Ishikawa (cell line): ENCODE data around the gene CABP4.

Experiments
- CEBPB ChIP-seq: IDR thresholded peaks from 2 replicates; pipeline ENCODE4 v1.6.1; 2012
- CREB1 ChIP-seq: IDR thresholded peaks from 2 replicates; pipeline ENCODE4 v1.6.1; 2012; ENCODE audit warnings: low read depth
- EGR1 ChIP-seq: IDR thresholded peaks from 2 replicates; pipeline ENCODE4 v1.6.1; 2012
- EP300 ChIP-seq: IDR thresholded peaks from 2 replicates; pipeline ENCODE4 v1.6.1; 2012; ENCODE audit warnings: borderline replicate concordance
- FOXM1 ChIP-seq: IDR thresholded peaks from 2 replicates; pipeline ENCODE4 v1.6.1; 2012; ENCODE audit warnings: low read depth, borderline replicate concordance
- NFIC ChIP-seq: IDR thresholded peaks from 2 replicates; pipeline ENCODE4 v1.6.1; 2012
- RAD21 ChIP-seq: IDR thresholded peaks from 2 replicates; pipeline ENCODE4 v1.6.1; 2012; ENCODE audit warnings: low read depth
- TAF1 ChIP-seq: IDR thresholded peaks from 2 replicates; pipeline ENCODE4 v1.6.1; 2012; ENCODE audit warnings: low read depth, mild to moderate bottlenecking
- TCF12 ChIP-seq: IDR thresholded peaks from 2 replicates; pipeline ENCODE4 v1.6.1; 2012; ENCODE audit warnings: low read depth
- TEAD4 ChIP-seq: IDR thresholded peaks from 2 replicates; pipeline ENCODE4 v1.6.1; 2012
- YY1 ChIP-seq: IDR thresholded peaks from 2 replicates; pipeline ENCODE4 v1.6.1; 2012; ENCODE audit warnings: low read depth
- ZBTB7A ChIP-seq: IDR thresholded peaks from 2 replicates; pipeline ENCODE4 v1.6.1; 2012; ENCODE audit warnings: low read depth
- TF ChIP-seq, protein P1 (sequence below): IDR thresholded peaks from 2 replicates; pipeline ENCODE4 v1.6.1; 2012
- TF ChIP-seq, protein P2 (sequence below): IDR thresholded peaks from 2 replicates; pipeline ENCODE4 v1.6.1; 2012; ENCODE audit warnings: low read depth, mild to moderate bottlenecking
- TF ChIP-seq, protein P3 (sequence below): IDR thresholded peaks from 2 replicates; pipeline ENCODE4 v1.6.1; 2012

Gene CABP4

DNA sequence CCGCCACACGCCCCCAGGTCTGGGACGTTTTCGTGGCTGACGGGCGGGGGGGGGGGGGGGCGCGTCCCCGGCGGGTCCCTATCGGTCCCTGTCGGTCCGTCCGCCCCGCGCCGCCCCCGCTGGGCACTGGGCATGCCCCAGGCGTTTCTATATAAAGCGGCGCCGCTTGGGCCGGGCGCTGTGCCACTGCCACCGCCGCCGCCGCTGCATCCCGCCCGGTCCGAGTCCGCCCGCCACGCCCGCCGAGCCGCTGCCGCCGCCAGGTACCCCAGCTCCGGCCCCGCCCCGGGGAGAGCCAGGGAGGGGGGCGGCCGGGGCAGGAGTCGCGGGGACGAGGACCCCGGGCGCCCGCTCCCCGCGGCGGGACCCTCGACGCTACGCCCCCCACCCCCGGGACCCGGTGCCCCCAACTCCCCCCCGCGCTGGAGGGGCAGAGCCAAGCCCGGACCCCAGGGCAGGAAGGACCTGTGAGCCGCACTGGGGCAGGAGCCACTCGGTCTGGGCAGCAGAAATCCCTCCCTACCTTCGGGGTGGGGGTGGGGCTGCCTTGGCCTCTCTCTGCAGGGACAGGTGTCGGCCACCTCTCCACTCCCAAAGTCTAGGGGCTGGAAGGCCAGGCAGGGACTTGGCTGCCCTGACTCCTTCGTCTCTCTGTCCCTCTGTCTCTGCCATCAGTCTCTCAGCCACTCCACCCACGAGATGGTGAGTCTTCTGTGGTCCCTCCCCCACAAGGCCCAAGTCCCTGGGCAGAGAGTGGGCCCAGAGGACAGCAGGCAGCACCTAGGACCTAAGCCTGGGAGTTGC lies 39.5 kb upstream of the CABP4 start, which contains the start of gene CARNS1:
CARNS1 (plus strand) TSS at position 178 of the 804 bp plus-strand sequence; CDS start at position 700, 522 bp downstream.
- TF ChIP-seq, protein P1, sequence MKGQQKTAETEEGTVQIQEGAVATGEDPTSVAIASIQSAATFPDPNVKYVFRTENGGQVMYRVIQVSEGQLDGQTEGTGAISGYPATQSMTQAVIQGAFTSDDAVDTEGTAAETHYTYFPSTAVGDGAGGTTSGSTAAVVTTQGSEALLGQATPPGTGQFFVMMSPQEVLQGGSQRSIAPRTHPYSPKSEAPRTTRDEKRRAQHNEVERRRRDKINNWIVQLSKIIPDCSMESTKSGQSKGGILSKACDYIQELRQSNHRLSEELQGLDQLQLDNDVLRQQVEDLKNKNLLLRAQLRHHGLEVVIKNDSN, result no peak
- TF ChIP-seq TEAD4 (no peak), TCF12 (no peak), CREB1 (no peak), EGR1 (no peak), TAF1 (no peak), RAD21 (no peak), YY1 (no peak), EP300 (no peak), NFIC (no peak), CEBPB (no peak), FOXM1 (no peak), ZBTB7A (no peak)
- TF ChIP-seq, protein P2, sequence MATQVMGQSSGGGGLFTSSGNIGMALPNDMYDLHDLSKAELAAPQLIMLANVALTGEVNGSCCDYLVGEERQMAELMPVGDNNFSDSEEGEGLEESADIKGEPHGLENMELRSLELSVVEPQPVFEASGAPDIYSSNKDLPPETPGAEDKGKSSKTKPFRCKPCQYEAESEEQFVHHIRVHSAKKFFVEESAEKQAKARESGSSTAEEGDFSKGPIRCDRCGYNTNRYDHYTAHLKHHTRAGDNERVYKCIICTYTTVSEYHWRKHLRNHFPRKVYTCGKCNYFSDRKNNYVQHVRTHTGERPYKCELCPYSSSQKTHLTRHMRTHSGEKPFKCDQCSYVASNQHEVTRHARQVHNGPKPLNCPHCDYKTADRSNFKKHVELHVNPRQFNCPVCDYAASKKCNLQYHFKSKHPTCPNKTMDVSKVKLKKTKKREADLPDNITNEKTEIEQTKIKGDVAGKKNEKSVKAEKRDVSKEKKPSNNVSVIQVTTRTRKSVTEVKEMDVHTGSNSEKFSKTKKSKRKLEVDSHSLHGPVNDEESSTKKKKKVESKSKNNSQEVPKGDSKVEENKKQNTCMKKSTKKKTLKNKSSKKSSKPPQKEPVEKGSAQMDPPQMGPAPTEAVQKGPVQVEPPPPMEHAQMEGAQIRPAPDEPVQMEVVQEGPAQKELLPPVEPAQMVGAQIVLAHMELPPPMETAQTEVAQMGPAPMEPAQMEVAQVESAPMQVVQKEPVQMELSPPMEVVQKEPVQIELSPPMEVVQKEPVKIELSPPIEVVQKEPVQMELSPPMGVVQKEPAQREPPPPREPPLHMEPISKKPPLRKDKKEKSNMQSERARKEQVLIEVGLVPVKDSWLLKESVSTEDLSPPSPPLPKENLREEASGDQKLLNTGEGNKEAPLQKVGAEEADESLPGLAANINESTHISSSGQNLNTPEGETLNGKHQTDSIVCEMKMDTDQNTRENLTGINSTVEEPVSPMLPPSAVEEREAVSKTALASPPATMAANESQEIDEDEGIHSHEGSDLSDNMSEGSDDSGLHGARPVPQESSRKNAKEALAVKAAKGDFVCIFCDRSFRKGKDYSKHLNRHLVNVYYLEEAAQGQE, result no peak
- TF ChIP-seq, protein P3, sequence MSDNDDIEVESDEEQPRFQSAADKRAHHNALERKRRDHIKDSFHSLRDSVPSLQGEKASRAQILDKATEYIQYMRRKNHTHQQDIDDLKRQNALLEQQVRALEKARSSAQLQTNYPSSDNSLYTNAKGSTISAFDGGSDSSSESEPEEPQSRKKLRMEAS, result no peak

DNA sequence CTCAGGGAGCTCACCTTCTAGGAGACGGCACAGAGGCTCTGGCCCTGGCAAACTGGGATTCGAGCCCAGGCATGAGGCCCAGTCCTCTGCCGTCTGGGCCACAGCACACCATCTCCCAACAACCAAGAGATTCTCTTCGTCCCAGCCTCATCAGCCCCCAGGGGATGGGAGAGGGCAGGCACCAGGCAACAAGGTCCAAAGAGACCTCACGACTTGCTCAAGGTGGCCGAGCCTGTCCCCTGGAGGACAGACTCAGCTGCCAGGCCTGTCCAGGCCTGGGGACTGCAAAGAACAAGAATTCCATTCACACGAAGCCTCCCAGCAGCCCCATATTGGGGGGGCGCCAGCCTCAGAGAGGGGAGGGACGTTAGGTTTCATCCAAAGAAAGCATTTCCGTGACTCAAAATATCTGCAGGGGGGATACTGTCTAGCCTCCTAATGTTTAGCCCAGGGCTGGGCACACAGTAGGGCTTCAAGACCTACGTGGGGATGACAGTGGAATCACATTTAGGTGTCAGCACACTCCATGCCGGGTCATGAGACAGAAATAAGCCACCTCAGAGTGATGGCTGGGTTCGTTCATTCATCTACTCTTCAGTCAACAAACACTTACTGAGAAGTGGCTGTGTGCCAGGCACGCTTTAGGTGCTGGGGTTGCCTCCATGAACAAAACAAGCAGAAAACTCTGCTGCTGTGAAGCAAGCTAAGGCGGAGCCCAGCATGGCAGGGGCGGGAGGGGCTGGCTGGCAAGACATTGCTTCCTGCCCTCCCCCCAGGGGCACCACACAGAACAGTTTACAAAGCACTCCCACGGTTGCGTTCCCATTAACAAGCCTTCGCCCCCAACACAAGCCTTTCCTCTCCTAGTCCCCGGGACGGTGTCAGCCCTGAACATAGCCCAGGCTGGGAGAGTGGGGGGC lies 38.5 kb upstream of the CABP4 start:
- TF ChIP-seq ZBTB7A, result no peak
- TF ChIP-seq EP300, result no peak
- TF ChIP-seq YY1, result no peak
- TF ChIP-seq NFIC, result peak; percentile 35; the same call in 1 of the 2 replicates
- TF ChIP-seq, protein P2, result no peak

DNA sequence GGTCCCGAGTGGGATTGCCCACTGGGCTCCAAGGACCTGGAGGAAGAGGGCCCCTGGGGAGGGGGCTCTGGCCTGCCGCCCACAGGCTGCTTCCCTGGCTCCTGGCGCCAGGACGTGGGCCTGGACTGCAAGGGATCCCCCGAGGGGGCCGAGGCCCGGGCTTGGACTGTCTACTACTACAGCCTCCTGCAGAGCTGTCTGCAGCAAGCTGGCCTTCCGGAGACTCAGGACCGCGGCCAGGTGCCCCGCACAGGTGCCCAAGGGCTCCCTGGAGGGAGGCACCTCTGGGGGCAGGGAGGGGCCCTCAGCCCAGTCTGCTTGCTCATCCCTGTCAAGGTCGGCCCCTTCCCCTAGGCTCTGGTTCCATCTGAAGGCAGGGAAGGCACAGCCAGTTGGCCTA lies 37.7 kb upstream of the CABP4 start:
- TF ChIP-seq TCF12, result no peak

DNA sequence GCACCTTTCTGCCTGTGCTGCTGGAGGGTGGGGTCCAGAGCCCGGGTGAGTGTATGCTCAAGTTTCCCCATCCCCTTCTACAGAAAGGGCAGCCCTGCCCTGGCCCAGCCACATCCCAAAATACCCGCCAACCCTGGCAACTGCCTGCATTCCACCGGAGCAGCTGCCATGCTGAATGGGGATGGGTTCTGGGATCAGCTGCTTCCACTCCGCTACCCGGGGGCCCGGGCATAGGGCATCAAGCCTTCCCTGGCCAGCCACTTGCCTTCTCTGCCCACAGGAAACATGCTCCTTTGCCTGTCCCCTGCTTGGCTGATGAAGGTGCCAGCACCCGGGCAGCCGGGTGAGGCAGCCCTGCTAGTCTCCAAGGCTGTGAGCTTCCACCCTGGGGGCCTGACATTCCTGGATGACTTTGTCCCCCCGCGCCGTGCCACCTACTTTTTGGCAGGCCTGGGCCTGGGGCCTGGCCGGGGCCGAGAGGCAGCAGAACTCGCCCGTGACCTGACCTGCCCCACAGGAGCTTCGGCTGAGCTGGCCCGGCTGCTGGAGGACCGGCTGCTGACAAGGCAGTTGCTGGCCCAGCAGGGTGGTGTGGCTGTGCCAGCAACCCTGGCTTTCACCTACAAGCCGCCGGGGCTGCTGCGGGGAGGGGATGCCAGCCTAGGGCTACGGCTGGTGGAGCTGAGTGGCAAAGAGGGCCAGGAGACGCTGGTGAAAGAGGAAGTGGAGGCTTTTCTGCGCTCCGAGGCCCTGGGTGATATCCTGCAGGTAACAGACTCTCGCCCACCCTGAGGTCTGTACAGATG lies 36.5 kb upstream of the CABP4 start:
- TF ChIP-seq NFIC, result peak; percentile 24; the same call in 1 of the 2 replicates
- no peak for TF ChIP-seq FOXM1
- no peak for TF ChIP-seq RAD21
- TF ChIP-seq TAF1, result no peak

DNA sequence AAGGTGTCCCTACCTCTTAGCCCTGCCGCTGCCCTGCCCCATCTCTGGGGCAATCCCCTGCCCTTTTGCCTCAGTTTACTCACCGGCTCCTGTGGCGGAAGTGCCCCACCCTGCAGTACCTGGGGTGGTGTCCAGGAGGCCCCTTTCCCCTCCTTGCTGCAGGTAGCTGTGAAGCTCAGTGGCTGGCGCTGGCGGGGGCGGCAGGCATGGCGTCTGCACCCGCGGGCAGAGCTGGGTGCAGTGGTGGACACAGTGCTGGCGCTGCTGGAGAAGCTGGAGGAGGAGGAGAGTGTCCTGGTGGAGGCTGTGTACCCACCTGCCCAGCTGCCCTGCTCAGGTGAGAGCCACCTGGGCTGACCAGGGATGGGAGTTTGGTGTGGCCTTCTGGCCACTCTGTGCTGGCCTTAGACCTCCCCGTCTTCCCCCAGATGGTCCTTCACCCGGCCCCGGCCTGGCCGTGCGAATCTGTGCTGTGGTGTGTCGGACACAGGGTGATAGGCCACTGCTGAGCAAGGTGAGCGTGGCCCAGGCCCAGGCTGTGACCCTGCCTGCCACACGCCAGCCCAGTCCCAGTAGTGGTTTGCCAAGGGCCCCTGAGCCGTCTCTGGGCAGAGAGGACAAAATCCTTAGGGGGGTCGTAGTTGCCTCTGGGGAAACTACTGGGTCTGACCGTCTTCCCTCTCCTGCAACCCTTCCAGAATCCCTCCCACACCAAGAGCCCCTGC lies 35.7 kb upstream of the CABP4 start:
- TF ChIP-seq FOXM1 (no peak), YY1 (no peak), CREB1 (no peak), TCF12 (no peak), RAD21 (no peak), ZBTB7A (no peak), TAF1 (no peak), EGR1 (no peak), CEBPB (no peak), EP300 (no peak), TEAD4 (no peak)
- TF ChIP-seq, protein P2, result no peak
